ENCODE data around the gene PSMB3.

Gene PSMB3

DNA sequence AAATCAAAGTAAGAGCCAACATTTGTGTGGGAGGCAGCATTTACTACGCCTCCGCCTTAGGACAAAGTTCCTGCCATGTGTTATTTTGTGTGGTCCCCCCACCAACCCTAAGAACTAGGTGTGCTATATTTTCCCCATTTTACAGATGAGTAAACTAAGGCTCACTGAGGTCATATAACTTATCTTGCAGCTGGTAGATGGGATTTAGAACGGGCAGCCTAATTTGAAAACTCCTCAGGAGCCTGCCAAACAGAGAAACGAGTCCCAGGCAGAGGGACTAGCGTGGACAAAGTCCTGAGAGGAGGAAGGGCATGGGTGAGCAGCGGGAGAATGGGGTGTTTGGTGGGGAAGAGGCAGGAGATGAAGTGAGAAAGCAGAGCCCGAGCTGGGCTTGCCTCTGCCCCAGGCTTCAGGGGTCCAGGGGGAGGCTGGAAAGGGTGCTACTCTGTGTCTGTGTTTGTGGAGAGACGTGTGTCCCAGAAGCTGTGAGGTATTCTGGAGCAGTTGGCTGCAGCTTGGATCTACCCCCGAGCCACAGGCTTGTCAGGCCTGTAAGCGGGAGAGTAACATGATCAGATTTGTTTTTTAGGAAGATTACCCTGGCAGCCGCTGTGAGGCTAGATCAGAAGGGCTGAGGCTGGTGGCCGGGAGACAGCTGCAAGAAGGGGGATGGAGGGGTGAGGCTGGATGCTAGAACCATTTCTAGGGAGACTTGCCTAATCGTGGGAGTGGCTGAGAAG lies 42.5 kb upstream of the PSMB3 start:
- H3K9ac ChIP-seq (ENCODE audit: low read length) = no peak overlapping the region
- no peaks in the 10 kb centered on the region for H4K20me1 ChIP-seq (ENCODE audit: insufficient read depth, low read length)
- no peaks in the 10 kb centered on the region for H3K9me3 ChIP-seq (replicated peaks; ENCODE audit: insufficient read depth, low read length)
- H3K36me3 ChIP-seq (replicated peaks; ENCODE audit: insufficient read depth, low read length) = 0 out of 2 replicates have a peak, but pooled peaks cover 5% of the 10 kb centered on the region
- H3K4me3 ChIP-seq (ENCODE audit: low read length) = no peak overlapping the region
- H3K4me1 ChIP-seq (ENCODE audit: low read length) = peaks cover 6% of the 10 kb centered on the region; the same call in 1 of the 2 replicates
- no peaks in the 10 kb centered on the region for H3K9me2 ChIP-seq (replicated peaks; ENCODE audit: insufficient read depth, low read length)
- no peak for TF ChIP-seq EZH2phosphoT487 (IDR thresholded peaks at IDR 0.05; ENCODE audit: low read length)
- TF ChIP-seq, protein P1, sequence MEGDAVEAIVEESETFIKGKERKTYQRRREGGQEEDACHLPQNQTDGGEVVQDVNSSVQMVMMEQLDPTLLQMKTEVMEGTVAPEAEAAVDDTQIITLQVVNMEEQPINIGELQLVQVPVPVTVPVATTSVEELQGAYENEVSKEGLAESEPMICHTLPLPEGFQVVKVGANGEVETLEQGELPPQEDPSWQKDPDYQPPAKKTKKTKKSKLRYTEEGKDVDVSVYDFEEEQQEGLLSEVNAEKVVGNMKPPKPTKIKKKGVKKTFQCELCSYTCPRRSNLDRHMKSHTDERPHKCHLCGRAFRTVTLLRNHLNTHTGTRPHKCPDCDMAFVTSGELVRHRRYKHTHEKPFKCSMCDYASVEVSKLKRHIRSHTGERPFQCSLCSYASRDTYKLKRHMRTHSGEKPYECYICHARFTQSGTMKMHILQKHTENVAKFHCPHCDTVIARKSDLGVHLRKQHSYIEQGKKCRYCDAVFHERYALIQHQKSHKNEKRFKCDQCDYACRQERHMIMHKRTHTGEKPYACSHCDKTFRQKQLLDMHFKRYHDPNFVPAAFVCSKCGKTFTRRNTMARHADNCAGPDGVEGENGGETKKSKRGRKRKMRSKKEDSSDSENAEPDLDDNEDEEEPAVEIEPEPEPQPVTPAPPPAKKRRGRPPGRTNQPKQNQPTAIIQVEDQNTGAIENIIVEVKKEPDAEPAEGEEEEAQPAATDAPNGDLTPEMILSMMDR (IDR thresholded peaks at IDR 0.05; ENCODE audit: low read length) = no peak
- TF ChIP-seq EZH2 (optimal IDR thresholded peaks at IDR 0.05; ENCODE audit: low read depth, low read length) = no peak
- H3K4me2 ChIP-seq (ENCODE audit: low read depth, low read length) = no peak overlapping the region
- H3K27ac ChIP-seq (ENCODE audit: low read length) = no peak overlapping the region
- no peak for DNase-seq
- H3K27me3 ChIP-seq (replicated peaks; ENCODE audit: insufficient read depth, low read length) = no peaks in the 10 kb centered on the region
- H3K79me2 ChIP-seq (ENCODE audit: low read length) = peaks cover 54% of the 10 kb centered on the region
- peaks cover 5% of the 10 kb centered on the region for H3F3A ChIP-seq (ENCODE audit: insufficient read depth, low read length)
- no peak overlapping the region for H2AFZ ChIP-seq (ENCODE audit: low read length)

DNA sequence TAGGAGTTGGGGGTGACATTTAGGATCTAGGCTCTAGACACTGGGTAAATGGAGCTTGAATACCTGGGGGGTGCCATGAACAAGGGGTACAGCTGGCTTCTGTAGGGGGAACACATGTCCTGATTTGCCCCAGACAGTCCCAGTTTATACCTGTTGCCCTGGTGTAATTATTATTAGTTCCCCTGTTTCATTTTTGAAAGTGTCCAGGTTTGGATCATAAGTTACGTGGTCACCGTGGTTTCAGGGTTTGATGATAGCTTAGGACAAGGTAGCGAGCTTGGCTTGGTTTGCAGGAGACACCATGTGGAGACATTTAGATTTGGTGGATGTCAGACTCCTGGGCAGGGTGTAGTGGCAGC lies 42.0 kb upstream of the PSMB3 start:
- no peak overlapping the region for H3K9ac ChIP-seq (ENCODE audit: low read length)
- no peak overlapping the region for H2AFZ ChIP-seq (ENCODE audit: low read length)
- no peaks in the 10 kb centered on the region for H4K20me1 ChIP-seq (ENCODE audit: insufficient read depth, low read length)
- no peaks in the 10 kb centered on the region for H3K9me2 ChIP-seq (replicated peaks; ENCODE audit: insufficient read depth, low read length)
- H3K27ac ChIP-seq (ENCODE audit: low read length) = no peak overlapping the region
- H3K79me2 ChIP-seq (ENCODE audit: low read length) = peaks cover 54% of the 10 kb centered on the region
- no peaks in the 10 kb centered on the region for H3K9me3 ChIP-seq (replicated peaks; ENCODE audit: insufficient read depth, low read length)
- H3K4me2 ChIP-seq (ENCODE audit: low read depth, low read length) = no peak overlapping the region
- H3K4me3 ChIP-seq (ENCODE audit: low read length) = no peak overlapping the region
- H3K36me3 ChIP-seq (replicated peaks; ENCODE audit: insufficient read depth, low read length) = 0 out of 2 replicates have a peak, but pooled peaks cover 5% of the 10 kb centered on the region
- H3F3A ChIP-seq (ENCODE audit: insufficient read depth, low read length) = peaks cover 5% of the 10 kb centered on the region
- DNase-seq = no peak
- TF ChIP-seq, protein P1 (IDR thresholded peaks at IDR 0.05; ENCODE audit: low read length) = no peak
- TF ChIP-seq EZH2phosphoT487 (IDR thresholded peaks at IDR 0.05; ENCODE audit: low read length) = no peak
- TF ChIP-seq EZH2 (optimal IDR thresholded peaks at IDR 0.05; ENCODE audit: low read depth, low read length) = no peak
- peaks cover 6% of the 10 kb centered on the region; the same call in 1 of the 2 replicates for H3K4me1 ChIP-seq (ENCODE audit: low read length)
- no peaks in the 10 kb centered on the region for H3K27me3 ChIP-seq (replicated peaks; ENCODE audit: insufficient read depth, low read length)

DNA sequence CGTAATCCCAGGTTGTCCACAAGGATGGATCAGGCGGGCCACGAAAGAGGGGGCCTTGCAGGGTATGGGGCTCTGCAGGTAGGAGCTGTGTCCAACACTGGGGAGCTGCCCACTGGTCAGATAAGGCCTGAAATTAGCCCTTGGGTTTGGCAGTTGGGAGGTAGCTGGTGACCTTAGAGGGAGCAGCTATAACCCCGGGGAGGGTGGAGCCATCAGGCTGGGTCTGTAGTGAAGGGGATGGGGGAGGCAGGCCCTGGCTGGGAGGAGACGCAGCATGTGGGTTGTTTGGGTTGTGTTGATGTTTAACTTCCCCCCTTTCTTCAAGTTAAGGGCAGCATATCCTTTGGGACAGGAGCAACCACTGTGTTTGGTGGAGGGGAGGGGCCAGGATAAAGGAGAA lies 41.6 kb upstream of the PSMB3 start:
- Histone ChIP-seq H4K20me1 (ENCODE audit: insufficient read depth, low read length) (no peaks in the 10 kb centered on the region), H3K4me3 (ENCODE audit: low read length) (no peak overlapping the region), H3K9me2 (replicated peaks; ENCODE audit: insufficient read depth, low read length) (no peaks in the 10 kb centered on the region), H2AFZ (ENCODE audit: low read length) (no peak overlapping the region), H3K36me3 (replicated peaks; ENCODE audit: insufficient read depth, low read length) (0 out of 2 replicates have a peak, but pooled peaks cover 5% of the 10 kb centered on the region), H3K4me2 (ENCODE audit: low read depth, low read length) (no peak overlapping the region), H3K27ac (ENCODE audit: low read length) (no peak overlapping the region), H3K9ac (ENCODE audit: low read length) (no peak overlapping the region), H3K9me3 (replicated peaks; ENCODE audit: insufficient read depth, low read length) (no peaks in the 10 kb centered on the region), H3F3A (ENCODE audit: insufficient read depth, low read length) (peaks cover 5% of the 10 kb centered on the region), H3K79me2 (ENCODE audit: low read length) (peaks cover 50% of the 10 kb centered on the region), H3K27me3 (replicated peaks; ENCODE audit: insufficient read depth, low read length) (no peaks in the 10 kb centered on the region), H3K4me1 (ENCODE audit: low read length) (peaks cover 6% of the 10 kb centered on the region; the same call in 1 of the 2 replicates)
- no peak for TF ChIP-seq EZH2phosphoT487 (IDR thresholded peaks at IDR 0.05; ENCODE audit: low read length)
- TF ChIP-seq, protein P1 (IDR thresholded peaks at IDR 0.05; ENCODE audit: low read length) = no peak
- TF ChIP-seq EZH2 (optimal IDR thresholded peaks at IDR 0.05; ENCODE audit: low read depth, low read length) = no peak
- no peak for DNase-seq
